Measurements from ENCODE around the gene CRYGS. TPM values are rescaled to one million over a fixed set of nuclear protein-coding genes. Genes with fewer than 3 reads are reported as not detected.

Gene CRYGS
- total and polyA plus RNA-seq, 9 of the 15 experiments (the other 6 are each of a cell fraction or from before 2014, with no cell fraction given) = 1.5 to 3.8 (median 2.0) TPM

- TF ChIP-seq ZNF124 (CRISPR knock-in tag; IDR thresholded peaks at IDR 0.05) = no peak
- no peak for TF ChIP-seq ZNF785 (CRISPR knock-in tag; IDR thresholded peaks at IDR 0.05)
- TF ChIP-seq MBD2 (IDR thresholded peaks at IDR 0.05; ENCODE audit: borderline replicate concordance, low read depth) = no peak
- no peak for TF ChIP-seq ZC3H4 (CRISPR knock-in tag; IDR thresholded peaks at IDR 0.05; ENCODE audit: borderline replicate concordance)
- TF ChIP-seq GTF2B (IDR thresholded peaks at IDR 0.05; ENCODE audit: extremely low read depth, insufficient read length) = no peak
- TF ChIP-seq BHLHE40 (IDR thresholded peaks at IDR 0.05; ENCODE audit: low read length) = no peak
- no peak for TF ChIP-seq ZBTB17 (CRISPR knock-in tag; IDR thresholded peaks at IDR 0.05)
- TF ChIP-seq NR3C1 (CRISPR knock-in tag; IDR thresholded peaks at IDR 0.05) = no peak
- peak; percentile 42; the same call in 1 of the 2 replicates for TF ChIP-seq SOX6 (IDR thresholded peaks at IDR 0.05)
- no peak for TF ChIP-seq CHCHD3 (CRISPR knock-in tag; IDR thresholded peaks at IDR 0.05)
- no peak for TF ChIP-seq DACH1 (IDR thresholded peaks at IDR 0.05; ENCODE audit: partially characterized antibody)
- TF ChIP-seq, protein P1, sequence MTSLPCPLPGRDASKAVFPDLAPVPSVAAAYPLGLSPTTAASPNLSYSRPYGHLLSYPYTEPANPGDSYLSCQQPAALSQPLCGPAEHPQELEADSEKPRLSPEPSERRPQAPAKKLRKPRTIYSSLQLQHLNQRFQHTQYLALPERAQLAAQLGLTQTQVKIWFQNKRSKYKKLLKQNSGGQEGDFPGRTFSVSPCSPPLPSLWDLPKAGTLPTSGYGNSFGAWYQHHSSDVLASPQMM (CRISPR knock-in tag; IDR thresholded peaks at IDR 0.05) = no peak
- no peak for TF ChIP-seq YY1 (IDR thresholded peaks at IDR 0.05; ENCODE audit: borderline replicate concordance in 1 of 3, control insufficient read depth in 1 of 3, extremely low read depth in 1 of 3, insufficient read depth in 3 of 3, insufficient read length in 1 of 3, insufficient replicate concordance in 2 of 3, low read depth in 1 of 3, low read length in 2 of 3)
- TF ChIP-seq CHAMP1 (IDR thresholded peaks at IDR 0.05) = no peak
- TF ChIP-seq ZEB2 (IDR thresholded peaks at IDR 0.05) = peak; percentile 78; the same call in 1 of the 2 replicates
- TF ChIP-seq, protein P2, sequence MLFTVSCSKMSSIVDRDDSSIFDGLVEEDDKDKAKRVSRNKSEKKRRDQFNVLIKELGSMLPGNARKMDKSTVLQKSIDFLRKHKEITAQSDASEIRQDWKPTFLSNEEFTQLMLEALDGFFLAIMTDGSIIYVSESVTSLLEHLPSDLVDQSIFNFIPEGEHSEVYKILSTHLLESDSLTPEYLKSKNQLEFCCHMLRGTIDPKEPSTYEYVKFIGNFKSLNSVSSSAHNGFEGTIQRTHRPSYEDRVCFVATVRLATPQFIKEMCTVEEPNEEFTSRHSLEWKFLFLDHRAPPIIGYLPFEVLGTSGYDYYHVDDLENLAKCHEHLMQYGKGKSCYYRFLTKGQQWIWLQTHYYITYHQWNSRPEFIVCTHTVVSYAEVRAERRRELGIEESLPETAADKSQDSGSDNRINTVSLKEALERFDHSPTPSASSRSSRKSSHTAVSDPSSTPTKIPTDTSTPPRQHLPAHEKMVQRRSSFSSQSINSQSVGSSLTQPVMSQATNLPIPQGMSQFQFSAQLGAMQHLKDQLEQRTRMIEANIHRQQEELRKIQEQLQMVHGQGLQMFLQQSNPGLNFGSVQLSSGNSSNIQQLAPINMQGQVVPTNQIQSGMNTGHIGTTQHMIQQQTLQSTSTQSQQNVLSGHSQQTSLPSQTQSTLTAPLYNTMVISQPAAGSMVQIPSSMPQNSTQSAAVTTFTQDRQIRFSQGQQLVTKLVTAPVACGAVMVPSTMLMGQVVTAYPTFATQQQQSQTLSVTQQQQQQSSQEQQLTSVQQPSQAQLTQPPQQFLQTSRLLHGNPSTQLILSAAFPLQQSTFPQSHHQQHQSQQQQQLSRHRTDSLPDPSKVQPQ (CRISPR knock-in tag; IDR thresholded peaks at IDR 0.05; ENCODE audit: borderline replicate concordance) = no peak
- TF ChIP-seq RB1 (IDR thresholded peaks at IDR 0.05; ENCODE audit: low read depth) = no peak
- no peak for TF ChIP-seq RBM39 (optimal IDR thresholded peaks at IDR 0.05; ENCODE audit: low read depth, low read length)
- no peak for TF ChIP-seq BMI1 (IDR thresholded peaks at IDR 0.05; ENCODE audit: low read length)
- no peak for TF ChIP-seq TEAD4 (IDR thresholded peaks at IDR 0.05; ENCODE audit: low read length)
- TF ChIP-seq TEAD4 (CRISPR knock-in tag; IDR thresholded peaks at IDR 0.05; ENCODE audit: borderline replicate concordance) = no peak
- TF ChIP-seq, protein P3, sequence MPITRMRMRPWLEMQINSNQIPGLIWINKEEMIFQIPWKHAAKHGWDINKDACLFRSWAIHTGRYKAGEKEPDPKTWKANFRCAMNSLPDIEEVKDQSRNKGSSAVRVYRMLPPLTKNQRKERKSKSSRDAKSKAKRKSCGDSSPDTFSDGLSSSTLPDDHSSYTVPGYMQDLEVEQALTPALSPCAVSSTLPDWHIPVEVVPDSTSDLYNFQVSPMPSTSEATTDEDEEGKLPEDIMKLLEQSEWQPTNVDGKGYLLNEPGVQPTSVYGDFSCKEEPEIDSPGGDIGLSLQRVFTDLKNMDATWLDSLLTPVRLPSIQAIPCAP (CRISPR knock-in tag; IDR thresholded peaks at IDR 0.05; ENCODE audit: borderline replicate concordance) = no peak
- TF ChIP-seq HCFC1 (IDR thresholded peaks at IDR 0.05; ENCODE audit: low read depth, low read length) = no peak
These were observed 45.8 kb upstream of the CRYGS start (continued) for GRCh38 chr3:186589856-186590579.
